IMR-90 (cell line): ENCODE results near the gene CTIF.

Experiments used
- BHLHE40 ChIP-seq: fragments of 150-350 bp; IDR thresholded peaks from 2 replicates; pipeline ENCODE4 v1.6.1; 2016; ENCODE audit warnings: mild to moderate bottlenecking, low read depth, low read length
- MAFK ChIP-seq: IDR thresholded peaks from 2 replicates; pipeline ENCODE4 v1.6.1; 2012; ENCODE audit warnings: low read depth, low read length, improper control_type of control experiment
- POLR2A ChIP-seq: IDR thresholded peaks from 2 replicates; pipeline ENCODE4 v1.6.1; 2012; ENCODE audit warnings: mild to moderate bottlenecking, low read depth, low read length
- RAD21 ChIP-seq: IDR thresholded peaks from 2 replicates; pipeline ENCODE4 v1.6.1; 2012; ENCODE audit warnings: low read length, improper control_type of control experiment
- RCOR1 ChIP-seq: IDR thresholded peaks from 2 replicates; pipeline ENCODE4 v1.6.1; 2012; ENCODE audit warnings: mild to moderate bottlenecking, low read length, improper control_type of control experiment; ENCODE audit not compliant: insufficient replicate concordance
- TF ChIP-seq, protein P1 (sequence below): conservative IDR thresholded peaks from 2 replicates; pipeline ENCODE4 v1.5.1; 2012; ENCODE audit warnings: mild to moderate bottlenecking, low read depth, low read length, improper control_type of control experiment
- TF ChIP-seq, protein P2 (sequence below): fragments of 150-350 bp; IDR thresholded peaks from 2 replicates; pipeline ENCODE4 v1.6.1; 2016; ENCODE audit warnings: low read depth, mild to moderate bottlenecking, low read length, moderate library complexity, borderline replicate concordance

DNA sequence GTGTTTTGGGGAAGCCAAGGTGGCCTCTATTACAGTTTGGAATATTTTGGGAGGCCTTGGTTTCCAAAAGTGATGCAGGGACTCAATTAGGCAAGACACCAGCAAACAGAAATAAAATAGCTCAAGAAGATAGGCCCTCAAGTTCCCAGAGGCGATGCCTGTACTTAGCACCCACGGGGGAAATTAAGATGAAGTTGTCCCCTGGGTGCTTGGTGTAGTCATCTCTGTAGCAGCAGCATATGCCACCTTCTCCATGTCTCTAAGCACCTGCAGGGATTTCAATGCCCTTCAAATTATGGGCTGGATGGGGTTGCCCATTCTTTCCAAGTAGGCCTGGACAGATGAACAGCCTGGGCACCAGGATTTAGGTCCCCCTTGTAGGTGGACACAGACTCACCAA, 185.0 kb downstream of the CTIF start:
- TF ChIP-seq RCOR1 (no peak), POLR2A (no peak), RAD21 (no peak), BHLHE40 (no peak), MAFK (no peak)
- TF ChIP-seq, protein P1, sequence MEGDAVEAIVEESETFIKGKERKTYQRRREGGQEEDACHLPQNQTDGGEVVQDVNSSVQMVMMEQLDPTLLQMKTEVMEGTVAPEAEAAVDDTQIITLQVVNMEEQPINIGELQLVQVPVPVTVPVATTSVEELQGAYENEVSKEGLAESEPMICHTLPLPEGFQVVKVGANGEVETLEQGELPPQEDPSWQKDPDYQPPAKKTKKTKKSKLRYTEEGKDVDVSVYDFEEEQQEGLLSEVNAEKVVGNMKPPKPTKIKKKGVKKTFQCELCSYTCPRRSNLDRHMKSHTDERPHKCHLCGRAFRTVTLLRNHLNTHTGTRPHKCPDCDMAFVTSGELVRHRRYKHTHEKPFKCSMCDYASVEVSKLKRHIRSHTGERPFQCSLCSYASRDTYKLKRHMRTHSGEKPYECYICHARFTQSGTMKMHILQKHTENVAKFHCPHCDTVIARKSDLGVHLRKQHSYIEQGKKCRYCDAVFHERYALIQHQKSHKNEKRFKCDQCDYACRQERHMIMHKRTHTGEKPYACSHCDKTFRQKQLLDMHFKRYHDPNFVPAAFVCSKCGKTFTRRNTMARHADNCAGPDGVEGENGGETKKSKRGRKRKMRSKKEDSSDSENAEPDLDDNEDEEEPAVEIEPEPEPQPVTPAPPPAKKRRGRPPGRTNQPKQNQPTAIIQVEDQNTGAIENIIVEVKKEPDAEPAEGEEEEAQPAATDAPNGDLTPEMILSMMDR = no peak
- TF ChIP-seq, protein P2, sequence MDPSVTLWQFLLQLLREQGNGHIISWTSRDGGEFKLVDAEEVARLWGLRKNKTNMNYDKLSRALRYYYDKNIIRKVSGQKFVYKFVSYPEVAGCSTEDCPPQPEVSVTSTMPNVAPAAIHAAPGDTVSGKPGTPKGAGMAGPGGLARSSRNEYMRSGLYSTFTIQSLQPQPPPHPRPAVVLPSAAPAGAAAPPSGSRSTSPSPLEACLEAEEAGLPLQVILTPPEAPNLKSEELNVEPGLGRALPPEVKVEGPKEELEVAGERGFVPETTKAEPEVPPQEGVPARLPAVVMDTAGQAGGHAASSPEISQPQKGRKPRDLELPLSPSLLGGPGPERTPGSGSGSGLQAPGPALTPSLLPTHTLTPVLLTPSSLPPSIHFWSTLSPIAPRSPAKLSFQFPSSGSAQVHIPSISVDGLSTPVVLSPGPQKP = no peak
